HFF-Myc (cell line): ENCODE measurements around the gene MCM9.

Experiments used
- DNase-seq: peaks from one replicate; pipeline ENCODE4 v3.0.0-alpha.2; 2011; ENCODE audit warnings: low read depth; ENCODE audit errors: extremely low read depth
- H3K4me3 ChIP-seq: replicated peaks from 2 replicates; pipeline ENCODE4 v1.5.1; 2011; ENCODE audit warnings: low read depth, mild to moderate bottlenecking, control low read depth, low read length
- TF ChIP-seq, protein P1 (sequence below): IDR thresholded peaks from 2 replicates; pipeline ENCODE4 v1.5.1; 2012; ENCODE audit warnings: mild to moderate bottlenecking, low read depth, low read length, control low read depth; ENCODE audit errors: missing control alignments

Gene MCM9

GRCh38 chr6:118935978-118936703 lies 1.2 kb upstream of the MCM9 start:
- H3K4me3 ChIP-seq: no peak overlapping the region
- TF ChIP-seq, protein P1, sequence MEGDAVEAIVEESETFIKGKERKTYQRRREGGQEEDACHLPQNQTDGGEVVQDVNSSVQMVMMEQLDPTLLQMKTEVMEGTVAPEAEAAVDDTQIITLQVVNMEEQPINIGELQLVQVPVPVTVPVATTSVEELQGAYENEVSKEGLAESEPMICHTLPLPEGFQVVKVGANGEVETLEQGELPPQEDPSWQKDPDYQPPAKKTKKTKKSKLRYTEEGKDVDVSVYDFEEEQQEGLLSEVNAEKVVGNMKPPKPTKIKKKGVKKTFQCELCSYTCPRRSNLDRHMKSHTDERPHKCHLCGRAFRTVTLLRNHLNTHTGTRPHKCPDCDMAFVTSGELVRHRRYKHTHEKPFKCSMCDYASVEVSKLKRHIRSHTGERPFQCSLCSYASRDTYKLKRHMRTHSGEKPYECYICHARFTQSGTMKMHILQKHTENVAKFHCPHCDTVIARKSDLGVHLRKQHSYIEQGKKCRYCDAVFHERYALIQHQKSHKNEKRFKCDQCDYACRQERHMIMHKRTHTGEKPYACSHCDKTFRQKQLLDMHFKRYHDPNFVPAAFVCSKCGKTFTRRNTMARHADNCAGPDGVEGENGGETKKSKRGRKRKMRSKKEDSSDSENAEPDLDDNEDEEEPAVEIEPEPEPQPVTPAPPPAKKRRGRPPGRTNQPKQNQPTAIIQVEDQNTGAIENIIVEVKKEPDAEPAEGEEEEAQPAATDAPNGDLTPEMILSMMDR: no peak
- DNase-seq: no peak

DNA sequence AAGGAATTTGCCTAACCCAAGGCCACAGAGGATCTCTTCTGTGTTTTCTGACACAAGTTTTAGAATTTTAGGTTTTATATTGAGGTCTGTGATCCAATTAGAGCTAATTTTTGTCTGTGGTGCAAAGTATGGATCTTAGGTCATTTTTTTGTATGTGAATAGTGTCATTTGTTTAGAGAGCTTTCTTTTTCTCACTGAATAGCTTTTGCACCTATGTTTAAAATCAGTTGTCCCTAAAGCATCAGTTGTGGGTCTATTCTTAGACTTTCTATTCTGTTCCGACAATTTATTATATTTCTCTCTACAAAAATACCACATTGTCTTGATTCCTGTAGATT lies 341 bp upstream of the MCM9 start:
- DNase-seq: no peak
- TF ChIP-seq, protein P1: no peak
- H3K4me3 ChIP-seq: peak overlapping the region; percentile 90

- peak overlapping the region; percentile 90 for H3K4me3 ChIP-seq
- DNase-seq: no peak
- TF ChIP-seq, protein P1: no peak
These were observed 1.0 kb downstream of the MCM9 start for GRCh38 chr6:118933855-118934460.

GRCh38 chr6:118932421-118932820 lies 2.5 kb downstream of the MCM9 start:
- no peak for DNase-seq
- no peak overlapping the region for H3K4me3 ChIP-seq
- TF ChIP-seq, protein P1: no peak

GRCh38 chr6:118931436-118931835 lies 3.5 kb downstream of the MCM9 start:
- TF ChIP-seq, protein P1: no peak
- H3K4me3 ChIP-seq: no peak overlapping the region

GRCh38 chr6:118930680-118931079 lies 4.3 kb downstream of the MCM9 start:
- H3K4me3 ChIP-seq: no peak overlapping the region
- TF ChIP-seq, protein P1: peak; percentile 21
- DNase-seq: no peak

More at GRCh38 chr6:118931436-118931835, 3.5 kb downstream of the MCM9 start:
- DNase-seq: no peak
